A673 (cell line): ENCODE measurements around the gene NOTCH4. TPM values are rescaled to one million over a fixed set of nuclear protein-coding genes. Genes with fewer than 3 reads are reported as not detected.

Experiments used
- BruUV-seq: library from RNA; stranded (reverse); fragments of 400-500 nt; replicated peaks from 2 replicates; lab custom pipeline; 2021; lab: Mats Ljungman, UMichigan
- CTCF ChIA-PET: fragments of 300-600 bp; sonication (Branson Sonifier 250); formaldehyde crosslinking; loops from one replicate; lab custom pipeline; 2022; ENCODE audit warnings: antibody characterized with exemption; lab: Charles Lee
- POLR2A ChIA-PET: fragments of 300-600 bp; sonication (Branson Sonifier 250); formaldehyde crosslinking; loops from one replicate; lab custom pipeline; 2022; ENCODE audit warnings: antibody characterized with exemption; ENCODE audit not compliant: low non-redundant PET; lab: Charles Lee
- DNase-seq: peaks from one replicate; pipeline ENCODE4 v3.0.0-alpha.2; 2015; ENCODE audit warnings: low spot score
- H3K27ac ChIP-seq: fragments of 200-600 bp; sonication (generic); 2 replicates; pipeline ENCODE4 v1.5.1; 2016; ENCODE audit warnings: mixed run types, low read depth, mild to moderate bottlenecking, mixed read lengths, antibody characterized with exemption, low read length; ENCODE audit not compliant: poor library complexity, severe bottlenecking
- H3K27me3 ChIP-seq: fragments of 200-600 bp; sonication (generic); replicated peaks from 2 replicates; pipeline ENCODE4 v1.6.1; 2017; ENCODE audit warnings: mixed run types, low read depth, mild to moderate bottlenecking, mixed read lengths, antibody characterized with exemption, low read length; ENCODE audit not compliant: insufficient read depth, poor library complexity
- H3K36me3 ChIP-seq: fragments of 200-600 bp; sonication (generic); 2 replicates; pipeline ENCODE4 v1.6.1; 2016; ENCODE audit warnings: mixed run types, mild to moderate bottlenecking, mixed read lengths, antibody characterized with exemption, low read length; ENCODE audit not compliant: insufficient read depth, poor library complexity, severe bottlenecking
- H3K4me1 ChIP-seq: fragments of 200-600 bp; sonication (generic); 2 replicates; pipeline ENCODE4 v1.6.1; 2017; ENCODE audit warnings: mixed run types, mild to moderate bottlenecking, mixed read lengths, antibody characterized with exemption, low read length; ENCODE audit not compliant: insufficient read depth, poor library complexity, severe bottlenecking
- H3K4me3 ChIP-seq: fragments of 200-600 bp; sonication (generic); 2 replicates; pipeline ENCODE4 v1.5.1; 2016; ENCODE audit warnings: low read depth, mixed run types, mild to moderate bottlenecking, mixed read lengths, low read length; ENCODE audit not compliant: poor library complexity, severe bottlenecking
- H3K9me3 ChIP-seq: fragments of 200-600 bp; sonication (generic); 2 replicates; pipeline ENCODE4 v1.6.1; 2016; ENCODE audit warnings: mixed run types, low read depth, mild to moderate bottlenecking, mixed read lengths, antibody characterized with exemption, low read length; ENCODE audit not compliant: poor library complexity, severe bottlenecking
- CTCF ChIP-seq: fragments of 300-800, 200-600 bp; sonication (generic); conservative IDR thresholded peaks from 2 replicates; pipeline ENCODE4 v1.5.1; 2017; ENCODE audit warnings: low read depth, mild to moderate bottlenecking, antibody characterized with exemption, low read length, moderate library complexity, mixed read lengths
- EZH2 ChIP-seq: fragments of 200-600 bp; sonication (generic); IDR thresholded peaks from 2 replicates; pipeline ENCODE4 v1.6.1; 2017; ENCODE audit warnings: borderline replicate concordance, low read depth, mild to moderate bottlenecking, mixed read lengths, antibody characterized with exemption, low read length; ENCODE audit not compliant: poor library complexity, severe bottlenecking
- intact Hi-C: fragments of 100-400 bp; cut with micrococcal nuclease; formaldehyde crosslinking; loops from one replicate; pipeline ENCODE4 v1.10.0; 2022; ENCODE audit not compliant: unreplicated experiment
- microRNA-seq: library from miRNA; unstranded; fragments of <30 nt; microRNA quantifications from one replicate; pipeline ENCODE4 v1.2.0, GENCODE V29; 2021
- total RNA-seq: library from RNA; stranded (reverse); gene quantifications from 2 replicates; pipeline ENCODE4 v1.2.3, GENCODE V29; 2021

NOTCH4 gene
- total RNA-seq, 1 experiment from 2014 or later = 2.4 TPM

- Histone ChIP-seq H3K36me3 (no peaks in the 10 kb centered on the region), H3K27me3 (no peaks in the 10 kb centered on the region), H3K4me1 (peaks cover 3% of the 10 kb centered on the region), H3K27ac (no peak overlapping the region), H3K9me3 (no peaks in the 10 kb centered on the region), H3K4me3 (no peak overlapping the region)
- POLR2A ChIA-PET = no interaction called here
- CTCF ChIA-PET = no interaction called here
- no TSS peak for BruUV-seq
- DNase-seq = no peak
- intact Hi-C loops = no loop called here
- no peak for TF ChIP-seq EZH2
- no peak for TF ChIP-seq CTCF
Observed at GRCh38 chr6:32146687-32147086, 77.2 kb downstream of the NOTCH4 start.

GRCh38 chr6:32146287-32146686, 77.6 kb downstream of the NOTCH4 start:
- Histone ChIP-seq H3K36me3 (no peaks in the 10 kb centered on the region), H3K4me1 (peaks cover 2% of the 10 kb centered on the region), H3K27me3 (no peaks in the 10 kb centered on the region), H3K27ac (no peak overlapping the region), H3K9me3 (no peaks in the 10 kb centered on the region), H3K4me3 (no peak overlapping the region)
- no peak for TF ChIP-seq CTCF
- TF ChIP-seq EZH2 = no peak
- intact Hi-C loops = no loop called here
- DNase-seq = no peak
- no TSS peak for BruUV-seq
- ChIA-PET CTCF (no interaction called here), POLR2A (no interaction called here)

Small RNAs within 50 kb of the gene (microRNA-seq; reads per million reads assigned to microRNA genes)
- 10.0 reads per million, percentile 30 among the genes with 10 or more reads in this experiment for gene MIR6721
- not detected for gene MIR6833

Other genes with a start within 250 kb of the NOTCH4 start
- 4.6 TPM in 2 replicates for gene C4A, start 242.0 kb downstream of the NOTCH4 start, total RNA-seq
- 2.2 and 2.3 TPM in 2 replicates for gene C4B, start 209.3 kb downstream of the NOTCH4 start, total RNA-seq
- gene CYP21A2, start 185.7 kb downstream of the NOTCH4 start, total RNA-seq = 0.15 TPM in 1 of 2 replicates, not detected in the other
- gene TNXB, start 114.7 kb downstream of the NOTCH4 start, total RNA-seq = 11.5 and 13.6 TPM in 2 replicates
- gene ATF6B, start 95.8 kb downstream of the NOTCH4 start, total RNA-seq = 70.2 and 74.7 TPM in 2 replicates
- gene FKBPL, start 93.8 kb downstream of the NOTCH4 start, total RNA-seq = 13.5 and 14.1 TPM in 2 replicates
- 4.5 and 4.7 TPM in 2 replicates for gene PRRT1, start 72.1 kb downstream of the NOTCH4 start, total RNA-seq
- 58.6 and 70.9 TPM in 2 replicates for gene PPT2, start 69.9 kb downstream of the NOTCH4 start, total RNA-seq
- 31.3 and 32.4 TPM in 2 replicates for gene EGFL8, start 59.5 kb downstream of the NOTCH4 start, total RNA-seq
- 102 and 108 TPM in 2 replicates for gene AGPAT1, start 48.0 kb downstream of the NOTCH4 start, total RNA-seq
- gene RNF5, start 45.7 kb downstream of the NOTCH4 start, total RNA-seq = 62.9 and 67.0 TPM in 2 replicates
- gene AGER, start 39.8 kb downstream of the NOTCH4 start, total RNA-seq = 13.3 and 18.8 TPM in 2 replicates
- gene PBX2, start 33.9 kb downstream of the NOTCH4 start, total RNA-seq = 84.0 and 97.2 TPM in 2 replicates
- 4.8 and 6.0 TPM in 2 replicates for gene GPSM3, start 31.4 kb downstream of the NOTCH4 start, total RNA-seq
- gene TSBP1, start 147.8 kb upstream of the NOTCH4 start, total RNA-seq = not detected in 2 replicates
- gene BTNL2, start 183.1 kb upstream of the NOTCH4 start, total RNA-seq = not detected in 2 replicates
- gene HLA-DRA, start 215.8 kb upstream of the NOTCH4 start, total RNA-seq = not detected in 2 replicates